HG03432 (cell line): Measurements from ENCODE around the gene SSBP4.
A peak's percentile ranks its signal among the peaks of the same experiment; 100 is the strongest.
"Not testable (repeated sequence)": the region's sequence is repeated elsewhere in the genome, so short reads cannot be mapped to it uniquely, and the experiment has no call there.

Experiments used
- ATAC-seq: cut with Tn5 transposase; IDR thresholded peaks from one replicate; pipeline ENCODE4 v1.9.1; 2021; ENCODE audit warnings: mild to moderate bottlenecking, moderate library complexity; ENCODE audit not compliant: unreplicated experiment

The SSBP4 gene

GRCh38 chr19:18392926-18393325, 26.3 kb upstream of the SSBP4 start:
- ATAC-seq, result no peak

GRCh38 chr19:18393836-18394235, 25.4 kb upstream of the SSBP4 start:
- ATAC-seq, result no peak

GRCh38 chr19:18396471-18397241, 22.5 kb upstream of the SSBP4 start:
- no peak for ATAC-seq

GRCh38 chr19:18397242-18398202, 21.7 kb upstream of the SSBP4 start, which contains the start of gene LRRC25:
Gene LRRC25, minus strand, starts transcription at chr19:18397622. Its CDS starts 659 bp downstream, at chr19:18396963.
- no peak for ATAC-seq

GRCh38 chr19:18399008-18399407, 20.2 kb upstream of the SSBP4 start:
- no peak for ATAC-seq

GRCh38 chr19:18401580-18402112, 17.6 kb upstream of the SSBP4 start:
- no peak for ATAC-seq

GRCh38 chr19:18402455-18403248, 16.5 kb upstream of the SSBP4 start:
- ATAC-seq, result not testable (repeated sequence)

GRCh38 chr19:18405754-18406153, 13.4 kb upstream of the SSBP4 start:
- ATAC-seq, result not testable (repeated sequence)

GRCh38 chr19:18406749-18407148, 12.4 kb upstream of the SSBP4 start:
- no peak for ATAC-seq

- peak; percentile 67 for ATAC-seq
Measured at GRCh38 chr19:18408053-18408476, 11.1 kb upstream of the SSBP4 start.

GRCh38 chr19:18412610-18413239, 6.5 kb upstream of the SSBP4 start:
- no peak for ATAC-seq

- no peak for ATAC-seq
Measured at GRCh38 chr19:18414504-18415177, 4.6 kb upstream of the SSBP4 start.

GRCh38 chr19:18415178-18415867, 3.9 kb upstream of the SSBP4 start:
- ATAC-seq, result no peak

- ATAC-seq, result no peak
Measured at GRCh38 chr19:18416778-18417249, 2.4 kb upstream of the SSBP4 start.

- ATAC-seq, result no peak
Measured at GRCh38 chr19:18417250-18418028, 1.8 kb upstream of the SSBP4 start.

- ATAC-seq, result no peak
Measured at GRCh38 chr19:18418029-18418482, 1.1 kb upstream of the SSBP4 start.

- peak; percentile 1 for ATAC-seq
Measured at GRCh38 chr19:18418483-18419194, 559 bp upstream of the SSBP4 start.
